CD8-positive, alpha-beta memory T cell (primary cell): ENCODE results near the gene SF3B3. TPM values are rescaled to one million over a fixed set of nuclear protein-coding genes. Genes with fewer than 3 reads are reported as not detected.

Source experiments
- CTCF ChIA-PET: fragments of 350-600 bp; sonication (Branson Sonifier 250); formaldehyde crosslinking; loops from one replicate; lab custom pipeline; 2021; ENCODE audit warnings: antibody characterized with exemption; lab: Charles Lee
- POLR2A ChIA-PET: fragments of 350-600 bp; sonication (Branson Sonifier 250); formaldehyde crosslinking; loops from one replicate; lab custom pipeline; 2021; ENCODE audit warnings: antibody characterized with exemption; lab: Charles Lee
- DNase-seq, 5 donors: peaks; one replicate each; pipeline versions ENCODE4 v3.0.0 to v3.0.0-alpha.2; 2020 to 2022; ENCODE audit warnings: mixed read lengths in 1 of 5
- H3K27ac ChIP-seq: one replicate; pipeline ENCODE4 v1.7.0; 2013; ENCODE audit warnings: low read depth, mild to moderate bottlenecking, low read length, moderate library complexity
- H3K27me3 ChIP-seq: 2 replicates; pipeline ENCODE4 v1.7.0; 2013; ENCODE audit warnings: low read length, mild to moderate bottlenecking; ENCODE audit not compliant: insufficient read depth, poor library complexity, severe bottlenecking
- H3K36me3 ChIP-seq: 2 replicates; pipeline ENCODE4 v1.7.0; 2013; ENCODE audit warnings: mild to moderate bottlenecking, low read length, moderate library complexity; ENCODE audit not compliant: insufficient read depth
- H3K4me1 ChIP-seq: 2 replicates; pipeline ENCODE4 v1.7.0; 2013; ENCODE audit warnings: mild to moderate bottlenecking, low read length, moderate library complexity; ENCODE audit not compliant: insufficient read depth
- H3K4me3 ChIP-seq: 2 replicates; pipeline ENCODE4 v1.7.0; 2013; ENCODE audit warnings: mild to moderate bottlenecking, low read length
- H3K9me3 ChIP-seq: 2 replicates; pipeline ENCODE4 v1.7.0; 2013; ENCODE audit warnings: mild to moderate bottlenecking, low read length
- H3K27ac Mint-ChIP-seq, 8 donors: one replicate each; pipeline ENCODE4 v1.8.0; 2020 to 2021; ENCODE audit warnings: mixed read lengths in 8 of 8, mild to moderate bottlenecking in 6 of 8, inconsistent platforms in 3 of 8, moderate library complexity in 3 of 8
- H3K27me3 Mint-ChIP-seq, 2 donors: one replicate each; pipeline ENCODE4 v1.8.0; 2020 to 2021; ENCODE audit warnings: mixed read lengths in 2 of 2, mild to moderate bottlenecking in 1 of 2, moderate library complexity in 1 of 2
- H3K36me3 Mint-ChIP-seq, 3 donors: one replicate each; pipeline ENCODE4 v1.8.0; 2020 to 2021; ENCODE audit warnings: mixed read lengths in 3 of 3, inconsistent platforms in 1 of 3, mild to moderate bottlenecking in 1 of 3
- H3K4me1 Mint-ChIP-seq, 3 donors: one replicate each; pipeline ENCODE4 v1.8.0; 2020 to 2021; ENCODE audit warnings: mixed read lengths in 3 of 3, inconsistent platforms in 1 of 3, mild to moderate bottlenecking in 1 of 3
- H3K4me3 Mint-ChIP-seq, 7 donors: one replicate each; pipeline ENCODE4 v1.8.0; 2020 to 2021; ENCODE audit warnings: mixed read lengths in 7 of 7, mild to moderate bottlenecking in 6 of 7, moderate library complexity in 4 of 7, inconsistent platforms in 2 of 7
- H3K9me3 Mint-ChIP-seq, 5 donors: one replicate each; pipeline ENCODE4 v1.8.0; 2020 to 2022; ENCODE audit warnings: mixed read lengths in 5 of 5, mild to moderate bottlenecking in 3 of 5, moderate library complexity in 2 of 5, inconsistent platforms in 1 of 5
- polyA plus RNA-seq: library from polyadenylated mRNA; unstranded; fragments of 300-500 nt; fragmentation: Illumina TruSeq; gene quantifications from one replicate; pipeline ENCODE4 v1.2.3, GENCODE V29; 2021
- total RNA-seq, 2 experiments: library from RNA; stranded (reverse); gene quantifications; one replicate each; pipeline ENCODE4 v1.2.3, GENCODE V29; 2021

SF3B3 gene
- total and polyA plus RNA-seq, 3 experiments from 2014 or later: 134 to 642 (median 605) TPM

DNA sequence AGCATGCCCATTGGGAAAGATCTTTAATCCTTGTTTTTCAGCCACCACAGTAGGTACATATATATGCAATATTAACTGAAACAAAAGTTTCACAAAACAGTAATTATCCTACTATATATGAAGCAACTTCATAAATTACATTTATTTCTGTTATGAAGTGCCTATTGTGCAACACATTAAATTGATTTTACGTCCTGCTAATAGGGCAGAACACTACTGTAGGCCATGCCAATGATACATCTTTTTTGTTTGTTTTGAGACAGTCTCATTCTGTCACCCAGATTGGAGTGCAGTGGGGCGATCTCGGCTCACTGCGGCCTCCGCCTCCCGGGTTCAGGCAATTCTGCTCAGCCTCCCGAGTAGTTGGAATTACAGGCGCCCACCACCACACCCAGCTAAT lies 29.1 kb downstream of the SF3B3 start:
- ChIA-PET CTCF (no interaction called here), POLR2A (interaction anchor here (0.6 kb wide), 1 partner anchor 1405 kb away, joined by 5 read pairs; no protein-coding TSS in a partner anchor)
- peaks cover 3 to 93% (median 36%) of the 10 kb centered on the region in 3 donors for H3K36me3 Mint-ChIP-seq
- no peaks in the 10 kb centered on the region for H3K9me3 ChIP-seq
- H3K4me1 Mint-ChIP-seq: peaks cover 16 to 36% (median 17%) of the 10 kb centered on the region in 3 donors
- H3K9me3 Mint-ChIP-seq: no peaks in the 10 kb centered on the region
- no peak overlapping the region for H3K4me3 Mint-ChIP-seq
- no peaks in the 10 kb centered on the region for H3K27me3 Mint-ChIP-seq
- H3K27me3 ChIP-seq: no peaks in the 10 kb centered on the region
- peaks cover 77% of the 10 kb centered on the region for H3K36me3 ChIP-seq
- no peaks in the 10 kb centered on the region for H3K4me1 ChIP-seq
- H3K27ac Mint-ChIP-seq: peak overlapping the region in 1 of 8 donors; percentile 23
- H3K27ac ChIP-seq: no peak overlapping the region
- no peak overlapping the region for H3K4me3 ChIP-seq
- DNase-seq: no peak

DNA sequence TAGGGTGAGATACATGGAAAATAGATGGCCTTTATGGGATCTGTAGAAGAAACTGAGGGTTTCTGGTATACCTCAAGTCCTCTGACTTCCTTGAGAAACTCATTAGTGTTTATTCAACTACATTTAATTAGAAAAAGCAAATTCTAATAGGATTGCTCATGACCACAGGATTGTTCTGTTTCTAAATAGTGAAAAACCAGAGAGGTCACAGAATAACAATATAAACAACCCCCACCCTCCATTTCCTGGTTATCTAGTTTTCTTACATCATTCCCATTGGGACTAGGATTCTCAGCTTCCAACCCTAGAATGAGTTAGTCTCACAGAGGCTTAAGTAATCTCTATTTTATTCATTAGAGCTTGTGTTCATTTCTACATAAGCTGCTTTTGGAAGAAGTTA lies 30.0 kb downstream of the SF3B3 start:
- no peaks in the 10 kb centered on the region for H3K27me3 ChIP-seq
- H3K4me1 ChIP-seq: no peaks in the 10 kb centered on the region
- POLR2A ChIA-PET: interaction anchor here (0.6 to 0.8 kb wide), 2 partner anchors 12 to 50 kb away, joined by 3 to 5 read pairs; no protein-coding TSS in a partner anchor
- Mint-ChIP-seq H3K4me1 (peaks cover 10 to 27% (median 14%) of the 10 kb centered on the region in 3 donors), H3K36me3 (peaks cover 3 to 92% (median 34%) of the 10 kb centered on the region in 3 donors), H3K27me3 (no peaks in the 10 kb centered on the region), H3K9me3 (no peaks in the 10 kb centered on the region), H3K27ac (peak overlapping the region in 2 of 8 donors; percentile 71 to 79), H3K4me3 (no peak overlapping the region)
- peaks cover 72% of the 10 kb centered on the region for H3K36me3 ChIP-seq
- no peak for DNase-seq
- no peak overlapping the region for H3K27ac ChIP-seq
- no peak overlapping the region for H3K4me3 ChIP-seq
- CTCF ChIA-PET: interaction anchor here (1.0 kb wide), 1 partner anchor 36 kb away, joined by 3 read pairs; no protein-coding TSS in a partner anchor
- no peaks in the 10 kb centered on the region for H3K9me3 ChIP-seq

DNA sequence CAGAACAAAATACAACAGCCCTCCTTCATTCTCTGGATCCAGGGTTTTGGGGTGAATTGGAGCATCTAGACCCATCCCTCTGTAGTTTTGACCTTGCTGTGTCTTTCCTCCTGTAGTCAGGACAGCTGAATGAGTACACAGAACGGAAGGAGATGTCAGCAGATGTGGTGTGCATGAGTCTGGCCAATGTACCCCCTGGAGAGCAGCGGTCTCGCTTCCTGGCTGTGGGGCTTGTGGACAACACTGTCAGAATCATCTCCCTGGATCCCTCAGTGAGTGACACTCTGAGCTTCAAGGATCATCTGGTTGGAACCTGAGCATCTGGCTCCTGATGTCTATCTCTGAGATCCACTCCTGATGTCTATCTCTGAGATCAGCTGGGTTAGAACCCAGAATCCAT lies 32.4 kb downstream of the SF3B3 start:
- POLR2A ChIA-PET: no interaction called here

DNA sequence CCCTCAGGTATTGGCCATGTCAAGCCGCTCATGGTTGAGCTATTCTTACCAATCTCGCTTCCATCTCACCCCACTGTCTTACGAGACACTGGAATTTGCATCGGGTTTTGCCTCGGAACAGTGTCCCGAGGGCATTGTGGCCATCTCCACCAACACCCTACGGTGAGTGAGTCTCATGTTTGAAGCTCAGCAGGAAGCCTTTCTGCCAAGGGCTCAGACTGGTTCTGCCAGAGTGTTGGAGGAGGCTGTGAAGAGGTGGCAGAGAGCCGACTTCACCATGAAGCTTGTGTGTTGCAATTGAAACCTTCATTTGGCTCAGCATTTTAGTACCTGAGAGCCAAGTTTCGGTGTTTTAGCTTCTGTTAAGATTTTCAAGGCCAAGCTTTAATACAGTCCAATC lies 38.0 kb downstream of the SF3B3 start:
- peaks cover 0 to 94% (median 40%) of the 10 kb centered on the region in 3 donors for H3K36me3 Mint-ChIP-seq
- H3K27ac Mint-ChIP-seq: peak overlapping the region in 1 of 8 donors; percentile 69
- Histone ChIP-seq H3K9me3 (no peaks in the 10 kb centered on the region), H3K4me3 (no peak overlapping the region), H3K27ac (no peak overlapping the region), H3K36me3 (peaks cover 80% of the 10 kb centered on the region), H3K4me1 (no peaks in the 10 kb centered on the region), H3K27me3 (no peaks in the 10 kb centered on the region)
- ChIA-PET CTCF (no interaction called here), POLR2A (no interaction called here)
- no peaks in the 10 kb centered on the region for H3K4me1 Mint-ChIP-seq
- H3K4me3 Mint-ChIP-seq: no peak overlapping the region
- no peaks in the 10 kb centered on the region for H3K9me3 Mint-ChIP-seq
- H3K27me3 Mint-ChIP-seq: no peaks in the 10 kb centered on the region
- DNase-seq: no peak

More for the DNA sequence above, 32.4 kb downstream of the SF3B3 start:
- peak overlapping the region in 2 of 8 donors; percentile 58 to 73 for H3K27ac Mint-ChIP-seq
- no peaks in the 10 kb centered on the region for H3K9me3 Mint-ChIP-seq
- Histone ChIP-seq H3K27ac (no peak overlapping the region), H3K9me3 (no peaks in the 10 kb centered on the region), H3K36me3 (peaks cover 71% of the 10 kb centered on the region), H3K27me3 (no peaks in the 10 kb centered on the region), H3K4me3 (no peak overlapping the region), H3K4me1 (no peaks in the 10 kb centered on the region)
- CTCF ChIA-PET: no interaction called here
- H3K4me3 Mint-ChIP-seq: no peak overlapping the region
- no peak for DNase-seq
- peaks cover 3 to 92% (median 30%) of the 10 kb centered on the region in 3 donors for H3K36me3 Mint-ChIP-seq
- no peaks in the 10 kb centered on the region for H3K27me3 Mint-ChIP-seq
- H3K4me1 Mint-ChIP-seq: peaks cover 0 to 16% (median 5%) of the 10 kb centered on the region in 3 donors

DNA sequence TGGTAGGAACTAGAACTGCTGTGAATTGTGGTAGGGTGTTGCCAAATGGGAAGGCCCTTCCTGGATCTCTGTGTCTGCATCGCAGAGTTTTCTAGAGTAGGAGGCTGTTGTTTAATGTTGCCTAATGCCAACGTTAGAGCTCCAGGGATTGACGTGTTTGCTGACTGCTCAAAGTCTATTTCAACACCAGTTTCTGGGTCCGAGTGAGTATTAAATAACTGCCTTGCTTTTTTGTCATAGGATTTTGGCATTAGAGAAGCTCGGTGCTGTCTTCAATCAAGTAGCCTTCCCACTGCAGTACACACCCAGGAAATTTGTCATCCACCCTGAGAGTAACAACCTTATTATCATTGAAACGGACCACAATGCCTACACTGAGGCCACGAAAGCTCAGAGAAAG lies 40.0 kb downstream of the SF3B3 start:
- Mint-ChIP-seq H3K4me3 (no peak overlapping the region), H3K4me1 (no peaks in the 10 kb centered on the region), H3K9me3 (no peaks in the 10 kb centered on the region), H3K27me3 (no peaks in the 10 kb centered on the region), H3K36me3 (peaks cover 5 to 94% (median 37%) of the 10 kb centered on the region in 3 donors), H3K27ac (peak overlapping the region in 3 of 8 donors; percentile 17 to 65 (median 57))
- Histone ChIP-seq H3K9me3 (no peaks in the 10 kb centered on the region), H3K4me3 (no peak overlapping the region), H3K27ac (no peak overlapping the region), H3K4me1 (no peaks in the 10 kb centered on the region), H3K36me3 (peaks cover 85% of the 10 kb centered on the region), H3K27me3 (no peaks in the 10 kb centered on the region)
- DNase-seq: no peak
- POLR2A ChIA-PET: no interaction called here
- CTCF ChIA-PET: interaction anchor here (0.6 kb wide), 1 partner anchor 186 kb away, joined by 3 read pairs; no protein-coding TSS in a partner anchor

DNA sequence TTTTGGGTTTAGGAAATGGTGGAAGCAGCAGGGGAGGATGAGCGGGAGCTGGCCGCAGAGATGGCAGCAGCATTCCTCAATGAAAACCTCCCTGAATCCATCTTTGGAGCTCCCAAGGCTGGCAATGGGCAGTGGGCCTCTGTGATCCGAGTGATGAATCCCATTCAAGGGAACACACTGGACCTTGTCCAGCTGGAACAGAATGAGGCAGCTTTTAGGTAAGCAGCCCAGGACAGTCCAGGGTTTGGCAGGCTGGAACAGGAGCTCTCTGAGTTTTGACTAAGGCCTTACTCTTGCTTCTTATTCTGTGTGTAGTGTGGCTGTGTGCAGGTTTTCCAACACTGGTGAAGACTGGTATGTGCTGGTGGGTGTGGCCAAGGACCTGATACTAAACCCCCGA lies 41.4 kb downstream of the SF3B3 start:
- peaks cover 5 to 97% (median 39%) of the 10 kb centered on the region in 3 donors for H3K36me3 Mint-ChIP-seq
- no peaks in the 10 kb centered on the region for H3K27me3 Mint-ChIP-seq
- peaks cover 86% of the 10 kb centered on the region for H3K36me3 ChIP-seq
- no peak overlapping the region for H3K27ac ChIP-seq
- no peaks in the 10 kb centered on the region for H3K4me1 ChIP-seq
- H3K9me3 Mint-ChIP-seq: no peaks in the 10 kb centered on the region
- peak overlapping the region in 2 of 8 donors; percentile 33 to 83 for H3K27ac Mint-ChIP-seq
- no peaks in the 10 kb centered on the region for H3K4me1 Mint-ChIP-seq
- no peaks in the 10 kb centered on the region for H3K27me3 ChIP-seq
- no peaks in the 10 kb centered on the region for H3K9me3 ChIP-seq
- DNase-seq: no peak
- no peak overlapping the region for H3K4me3 Mint-ChIP-seq
- no peak overlapping the region for H3K4me3 ChIP-seq
- POLR2A ChIA-PET: interaction anchor here (0.9 kb wide), 1 partner anchor 11 kb away, joined by 3 read pairs; no protein-coding TSS in a partner anchor
- CTCF ChIA-PET: interaction anchor here (1.5 kb wide), 1 partner anchor 16 kb away, joined by 3 read pairs; no protein-coding TSS in a partner anchor

- Histone ChIP-seq H3K4me3 (no peak overlapping the region), H3K27ac (no peak overlapping the region), H3K4me1 (no peaks in the 10 kb centered on the region), H3K36me3 (peaks cover 83% of the 10 kb centered on the region), H3K9me3 (no peaks in the 10 kb centered on the region), H3K27me3 (no peaks in the 10 kb centered on the region)
- Mint-ChIP-seq H3K4me3 (no peak overlapping the region), H3K27ac (peak overlapping the region in 2 of 8 donors; percentile 20 to 86), H3K36me3 (peaks cover 5 to 97% (median 36%) of the 10 kb centered on the region in 3 donors), H3K27me3 (no peaks in the 10 kb centered on the region), H3K9me3 (no peaks in the 10 kb centered on the region), H3K4me1 (peaks cover 3 to 10% (median 6%) of the 10 kb centered on the region in 3 donors)
- ChIA-PET POLR2A (no interaction called here), CTCF (no interaction called here)
- DNase-seq: no peak
Observed at GRCh38 chr16:70568601-70569237, 45.1 kb downstream of the SF3B3 start.

- no peaks in the 10 kb centered on the region for H3K4me1 ChIP-seq
- no peaks in the 10 kb centered on the region for H3K27me3 ChIP-seq
- no peak overlapping the region for H3K4me3 Mint-ChIP-seq
- peak overlapping the region in 1 of 8 donors; percentile 2 for H3K27ac Mint-ChIP-seq
- no peak for DNase-seq
- ChIA-PET CTCF (no interaction called here), POLR2A (no interaction called here)
- H3K27ac ChIP-seq: no peak overlapping the region
- H3K9me3 ChIP-seq: no peaks in the 10 kb centered on the region
- H3K4me3 ChIP-seq: no peak overlapping the region
- H3K36me3 Mint-ChIP-seq: peaks cover 5 to 93% (median 29%) of the 10 kb centered on the region in 3 donors
- H3K36me3 ChIP-seq: peaks cover 75% of the 10 kb centered on the region
- H3K27me3 Mint-ChIP-seq: no peaks in the 10 kb centered on the region
- no peaks in the 10 kb centered on the region for H3K9me3 Mint-ChIP-seq
- H3K4me1 Mint-ChIP-seq: peaks cover 3 to 10% (median 6%) of the 10 kb centered on the region in 3 donors
Observed at GRCh38 chr16:70569752-70570151, 46.1 kb downstream of the SF3B3 start.
